NT2/D1 (cell line): ENCODE data around the gene SPPL3.

Source experiments
- SUZ12 ChIP-seq: IDR thresholded peaks from 2 replicates; pipeline ENCODE4 v1.6.1; 2011; ENCODE audit not compliant: insufficient read length, insufficient read depth; ENCODE audit errors: extremely low read depth
- YY1 ChIP-seq: IDR thresholded peaks from 2 replicates; pipeline ENCODE4 v1.6.1; 2011; ENCODE audit not compliant: insufficient read length, insufficient read depth
- ZNF274 ChIP-seq: IDR thresholded peaks from 2 replicates; pipeline ENCODE4 v1.6.1; 2011; ENCODE audit warnings: mild to moderate bottlenecking, low read depth, low read length

DNA sequence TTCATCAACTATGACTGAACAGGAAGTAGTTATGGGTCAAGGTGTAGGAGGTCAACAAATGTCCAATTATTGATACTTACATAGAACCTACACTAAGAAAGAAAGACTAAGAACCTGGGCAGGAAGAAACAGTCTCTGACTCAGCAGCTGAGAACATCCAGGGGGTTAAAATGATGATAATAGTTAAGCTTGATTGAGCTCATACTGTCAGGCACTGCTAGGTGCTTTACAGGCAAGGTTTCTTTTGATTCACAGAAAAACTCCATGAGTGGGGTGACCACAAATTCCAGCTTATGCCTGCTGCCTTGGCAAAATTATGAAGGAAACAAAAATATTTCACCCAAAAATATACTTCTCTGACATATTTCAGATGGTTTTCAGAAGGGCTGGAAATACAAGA is 103.5 kb downstream of the SPPL3 start:
- TF ChIP-seq YY1 (no peak), ZNF274 (no peak), SUZ12 (no peak)
